Measurements from ENCODE around the gene KLHL40. TPM values are rescaled to one million over a fixed set of nuclear protein-coding genes. Genes with fewer than 3 reads are reported as not detected.

The KLHL40 gene
- total and polyA plus RNA-seq, 8 donors: 0.12 TPM; not detected in 7

GRCh38 chr3:42672515-42672914 is 12.8 kb upstream of the KLHL40 start:
- WGBS, 2 donors: 31 to 47% methylated on average over 1 of the region's 1 CpG
- Histone ChIP-seq H3K27me3 (no peaks in the 10 kb centered on the region), H3K36me3 (no peaks in the 10 kb centered on the region), H3K4me1 (no peaks in the 10 kb centered on the region), H3K4me3 (no peak overlapping the region), H3K9me3 (no peaks in the 10 kb centered on the region), H3K27ac (no peak overlapping the region)
- DNase-seq: no peak
- no peak for TF ChIP-seq CTCF (IDR thresholded peaks at IDR 0.05)
- intact Hi-C loops (cut with DNase I): no loop called here
- FAIRE-seq: no peak
- ATAC-seq: no peak

- no peak for ATAC-seq
- DNase-seq: no peak
Observed at GRCh38 chr3:42673082-42673481, 12.3 kb upstream of the KLHL40 start.

GRCh38 chr3:42674146-42674545 is 11.2 kb upstream of the KLHL40 start:
- Histone ChIP-seq H3K27ac (no peak overlapping the region), H3K9me3 (no peaks in the 10 kb centered on the region), H3K4me3 (no peak overlapping the region), H3K27me3 (no peaks in the 10 kb centered on the region), H3K36me3 (no peaks in the 10 kb centered on the region), H3K4me1 (no peaks in the 10 kb centered on the region)
- intact Hi-C loops (cut with DNase I): no loop called here
- ATAC-seq: no peak
- WGBS, 2 donors: 48 to 61% methylated on average over 3 of the region's 3 CpGs
- DNase-seq: no peak
- no peak for FAIRE-seq
- TF ChIP-seq CTCF (IDR thresholded peaks at IDR 0.05): no peak

More at GRCh38 chr3:42673082-42673481, 12.3 kb upstream of the KLHL40 start:
- Histone ChIP-seq H3K36me3 (no peaks in the 10 kb centered on the region), H3K4me1 (no peaks in the 10 kb centered on the region), H3K27ac (no peak overlapping the region), H3K9me3 (no peaks in the 10 kb centered on the region), H3K4me3 (no peak overlapping the region), H3K27me3 (no peaks in the 10 kb centered on the region)
- intact Hi-C loops (cut with DNase I): no loop called here
- TF ChIP-seq CTCF (IDR thresholded peaks at IDR 0.05): no peak
- no peak for FAIRE-seq

- TF ChIP-seq CTCF (IDR thresholded peaks at IDR 0.05): no peak
- Histone ChIP-seq H3K9me3 (no peaks in the 10 kb centered on the region), H3K4me3 (no peak overlapping the region), H3K36me3 (no peaks in the 10 kb centered on the region), H3K4me1 (no peaks in the 10 kb centered on the region), H3K27me3 (no peaks in the 10 kb centered on the region), H3K27ac (no peak overlapping the region)
- FAIRE-seq: no peak
- no peak for ATAC-seq
- intact Hi-C loops (cut with DNase I): no loop called here
- 62 to 81% methylated on average over 2 of the region's 2 CpGs for WGBS, 2 donors
- no peak for DNase-seq
Observed at GRCh38 chr3:42675909-42676308, 9.4 kb upstream of the KLHL40 start.

GRCh38 chr3:42678447-42678846 is 6.9 kb upstream of the KLHL40 start:
- no peak overlapping the region for H3K4me3 ChIP-seq
- no peak overlapping the region for H3K27ac ChIP-seq
- H3K36me3 ChIP-seq: no peaks in the 10 kb centered on the region
- no peak for ATAC-seq
- no peaks in the 10 kb centered on the region for H3K4me1 ChIP-seq
- H3K9me3 ChIP-seq: no peaks in the 10 kb centered on the region
- H3K27me3 ChIP-seq: no peaks in the 10 kb centered on the region
- DNase-seq: no peak
- FAIRE-seq: no peak
- WGBS, 2 donors: 70 to 84% methylated on average over 2 of the region's 2 CpGs
- intact Hi-C loops (cut with DNase I): no loop called here
- no peak for TF ChIP-seq CTCF (IDR thresholded peaks at IDR 0.05)

Measured in pancreas (tissue), 10 donors.